HG03342 (cell line): ENCODE data around the gene CAMSAP1.

Source experiments
- ATAC-seq: cut with Tn5 transposase; IDR thresholded peaks from one replicate; pipeline ENCODE4 v1.9.1; 2021; ENCODE audit warnings: mild to moderate bottlenecking, moderate library complexity; ENCODE audit not compliant: unreplicated experiment

Gene CAMSAP1

DNA sequence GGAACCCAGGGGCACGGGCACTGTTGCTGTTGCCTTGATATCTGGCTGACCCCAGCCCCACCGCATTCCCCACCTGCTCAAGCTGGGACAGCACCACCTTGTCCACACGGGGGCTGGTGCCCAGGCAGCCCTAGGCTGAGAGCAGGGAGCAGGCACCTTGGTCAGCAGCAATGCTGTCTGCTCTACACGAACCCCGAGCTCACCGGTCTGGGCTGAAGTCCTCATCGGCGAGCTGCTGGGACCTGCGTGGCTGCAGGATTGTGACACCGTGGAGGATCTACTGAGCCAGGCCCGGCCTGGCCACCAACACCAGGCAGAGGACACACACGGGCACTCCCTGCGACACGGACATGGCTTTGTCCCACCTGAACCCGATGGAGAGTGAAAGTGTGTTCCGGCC is 127.3 kb downstream of the CAMSAP1 start:
- no peak for ATAC-seq

DNA sequence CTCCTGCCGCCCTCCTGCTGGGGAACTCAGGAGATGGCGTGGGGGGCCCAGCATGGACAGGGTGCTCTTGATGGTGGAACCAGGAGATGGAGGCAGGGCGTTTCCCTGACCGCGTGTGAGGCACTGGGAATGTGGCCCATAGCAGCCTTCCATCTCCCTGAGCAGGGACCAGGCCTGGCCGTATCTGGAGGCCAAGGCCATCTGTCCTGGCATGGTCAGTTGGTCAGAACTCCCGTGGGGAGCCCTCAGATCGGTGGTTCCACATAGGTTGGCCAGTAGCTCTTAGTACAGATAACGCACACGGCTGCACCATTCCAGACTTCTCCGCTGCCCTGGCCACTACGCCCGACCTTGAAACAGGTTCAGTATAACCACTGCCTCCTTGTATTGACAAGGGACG is 127.8 kb downstream of the CAMSAP1 start:
- no peak for ATAC-seq

DNA sequence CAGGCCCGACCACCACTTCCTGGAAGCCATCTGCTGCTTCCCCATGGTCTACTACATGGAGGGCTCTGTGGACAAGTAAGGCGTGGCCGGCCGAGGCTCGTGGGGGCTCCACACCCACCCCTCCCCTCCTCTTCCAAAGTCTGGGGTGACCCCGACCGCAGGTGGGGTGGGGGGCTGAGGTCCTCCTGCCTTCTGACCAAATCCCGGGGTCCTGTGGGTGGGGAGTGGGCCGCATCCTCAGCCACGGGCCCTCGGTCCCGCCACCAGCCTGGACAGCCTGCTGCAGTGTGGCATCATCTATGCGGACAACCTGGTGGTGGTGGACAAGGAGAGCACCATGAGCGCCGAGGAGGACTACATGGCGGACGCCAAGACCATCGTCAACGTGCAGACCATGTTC is 128.9 kb downstream of the CAMSAP1 start:
- ATAC-seq, result no peak

DNA sequence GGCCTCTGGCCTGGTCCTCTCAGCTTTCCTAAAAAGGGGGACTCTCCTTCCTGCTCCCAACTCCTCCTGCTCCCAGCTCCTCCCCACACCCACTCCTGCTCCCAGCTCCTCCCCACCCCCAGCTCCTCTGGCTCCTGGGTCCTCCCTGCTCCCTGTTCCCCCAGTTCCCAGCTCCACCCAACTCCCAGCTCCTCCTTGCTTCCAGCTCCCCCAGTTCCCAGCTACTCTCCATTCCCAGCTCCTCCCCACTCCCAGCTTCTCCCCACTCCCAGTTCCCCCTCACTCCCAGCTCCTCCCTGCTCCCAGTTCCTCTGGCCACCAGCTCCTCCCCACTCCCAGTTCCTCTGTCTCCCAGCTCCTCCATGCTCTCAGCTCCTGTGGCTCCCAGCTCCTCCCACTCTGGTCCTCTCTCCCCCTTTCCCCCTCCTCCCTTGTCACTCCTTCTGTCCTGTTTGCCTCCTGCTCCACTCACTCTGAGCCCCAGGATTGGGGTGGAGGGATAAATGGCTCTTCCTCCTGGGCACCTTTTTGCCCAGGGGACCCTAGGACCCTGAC is 129.6 kb downstream of the CAMSAP1 start:
- ATAC-seq, result no peak

DNA sequence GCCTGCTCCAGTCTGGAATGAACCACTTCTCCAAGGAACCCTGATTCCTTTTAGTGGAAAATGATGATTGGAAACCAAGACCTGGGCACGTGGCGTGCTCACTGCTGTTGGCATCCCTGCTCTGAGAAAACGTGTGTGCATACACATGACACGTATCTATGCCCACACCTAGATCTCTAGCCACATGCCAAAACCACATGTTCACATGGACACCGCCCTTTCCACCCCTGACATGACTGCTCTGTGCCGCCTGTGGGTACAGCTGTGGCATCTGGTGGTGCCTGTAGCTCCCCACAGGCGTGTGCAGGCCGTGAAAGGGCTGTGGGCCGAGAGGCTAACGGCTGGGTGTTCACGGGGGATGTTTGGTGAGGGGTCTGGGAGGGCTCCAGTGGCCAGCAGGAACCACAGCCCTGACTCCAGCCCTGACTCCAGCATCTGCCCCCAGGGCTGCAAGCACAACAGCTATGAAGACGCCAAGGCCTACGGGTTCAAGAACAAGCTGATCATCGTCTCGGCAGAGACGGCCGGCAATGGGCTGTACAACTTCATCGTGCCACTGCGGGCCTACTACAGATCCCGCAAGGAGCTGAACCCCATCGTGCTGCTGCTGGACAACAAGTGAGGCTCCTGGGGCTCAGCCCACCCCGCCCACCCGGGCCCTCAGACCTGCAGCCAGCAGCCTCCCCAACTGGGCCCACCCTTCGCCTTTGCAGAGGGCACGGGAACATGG is 130.3 kb downstream of the CAMSAP1 start:
- ATAC-seq, result no peak

DNA sequence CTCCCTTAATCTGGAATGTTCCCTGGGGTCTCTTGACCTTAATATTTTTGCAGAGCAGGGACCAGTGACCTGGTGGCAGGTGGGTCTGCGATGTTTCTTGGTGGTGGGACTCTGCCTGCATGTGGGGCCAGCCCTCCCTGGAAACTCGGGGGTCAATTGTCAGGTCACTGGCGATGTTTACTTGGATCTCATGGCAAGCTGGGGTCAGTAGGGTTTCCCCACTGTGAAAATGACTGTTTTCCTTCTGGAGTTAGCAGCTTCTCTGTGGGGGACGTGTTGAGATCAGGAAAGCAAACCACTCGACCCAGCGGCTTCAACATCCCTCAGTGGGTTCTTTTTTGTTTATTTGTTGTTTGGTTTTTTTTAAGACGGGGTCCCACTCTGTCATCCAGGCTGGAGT is 131.4 kb downstream of the CAMSAP1 start:
- ATAC-seq, result no peak

DNA sequence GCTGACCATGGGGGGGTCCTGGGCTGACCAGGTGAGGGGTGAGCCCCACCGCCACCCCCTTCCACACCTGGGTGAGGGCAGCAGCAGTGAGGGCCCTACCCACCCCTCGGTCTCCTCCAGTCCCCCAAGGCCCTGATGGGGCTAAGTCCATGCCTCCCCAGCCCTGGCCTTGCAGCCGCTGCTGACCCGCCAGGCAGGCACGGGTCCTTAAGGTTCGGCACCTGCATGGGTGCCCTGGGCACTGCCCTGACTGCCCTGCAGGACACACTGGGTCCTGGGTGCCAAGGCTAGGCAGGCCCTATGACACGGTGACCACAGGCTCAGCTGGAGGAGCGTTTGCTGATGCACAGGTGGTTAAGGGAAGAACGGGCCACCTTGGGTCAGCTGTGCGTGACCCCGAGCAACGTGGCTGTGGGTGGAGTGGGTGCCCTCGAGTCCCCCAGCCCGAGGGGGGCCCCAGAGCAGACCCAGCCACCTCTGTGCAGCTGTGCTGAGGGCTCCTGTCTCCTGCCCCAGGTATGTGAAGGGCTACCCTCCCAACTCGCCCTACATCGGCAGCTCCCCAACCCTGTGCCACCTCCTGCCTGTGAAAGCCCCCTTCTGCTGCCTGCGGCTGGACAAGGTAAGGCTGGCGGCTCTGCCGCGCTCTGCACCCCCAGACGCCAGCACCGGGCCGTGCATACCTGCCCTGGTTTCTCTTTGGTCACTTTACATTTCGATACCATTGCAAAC is 132.4 kb downstream of the CAMSAP1 start:
- no peak for ATAC-seq

DNA sequence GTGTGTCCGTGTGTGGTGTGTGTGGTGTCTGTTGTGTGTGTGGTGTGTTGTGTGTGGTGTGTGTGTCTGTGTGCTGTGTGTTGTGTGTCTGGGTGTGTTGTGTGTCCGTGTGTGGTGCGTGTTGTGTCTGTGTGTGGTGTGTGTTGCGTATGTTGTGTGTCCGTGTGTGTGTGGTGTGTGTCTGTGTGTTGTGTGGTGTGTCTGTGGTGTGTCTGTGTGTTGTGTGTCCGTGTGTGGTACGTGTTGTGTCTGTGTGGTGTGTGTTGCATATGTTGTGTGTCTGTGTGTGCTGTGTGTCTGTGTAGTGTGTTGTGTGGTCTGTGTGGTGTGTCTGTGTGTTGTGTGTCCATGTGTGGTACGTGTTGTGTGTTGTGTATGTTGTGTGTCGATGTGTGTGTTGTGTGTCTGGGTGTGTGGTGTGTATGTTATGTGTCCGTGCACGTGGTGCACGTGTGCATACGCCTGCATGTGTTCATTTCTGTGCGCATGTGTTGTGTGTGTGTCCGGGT is 133.1 kb downstream of the CAMSAP1 start:
- ATAC-seq, result no peak

DNA sequence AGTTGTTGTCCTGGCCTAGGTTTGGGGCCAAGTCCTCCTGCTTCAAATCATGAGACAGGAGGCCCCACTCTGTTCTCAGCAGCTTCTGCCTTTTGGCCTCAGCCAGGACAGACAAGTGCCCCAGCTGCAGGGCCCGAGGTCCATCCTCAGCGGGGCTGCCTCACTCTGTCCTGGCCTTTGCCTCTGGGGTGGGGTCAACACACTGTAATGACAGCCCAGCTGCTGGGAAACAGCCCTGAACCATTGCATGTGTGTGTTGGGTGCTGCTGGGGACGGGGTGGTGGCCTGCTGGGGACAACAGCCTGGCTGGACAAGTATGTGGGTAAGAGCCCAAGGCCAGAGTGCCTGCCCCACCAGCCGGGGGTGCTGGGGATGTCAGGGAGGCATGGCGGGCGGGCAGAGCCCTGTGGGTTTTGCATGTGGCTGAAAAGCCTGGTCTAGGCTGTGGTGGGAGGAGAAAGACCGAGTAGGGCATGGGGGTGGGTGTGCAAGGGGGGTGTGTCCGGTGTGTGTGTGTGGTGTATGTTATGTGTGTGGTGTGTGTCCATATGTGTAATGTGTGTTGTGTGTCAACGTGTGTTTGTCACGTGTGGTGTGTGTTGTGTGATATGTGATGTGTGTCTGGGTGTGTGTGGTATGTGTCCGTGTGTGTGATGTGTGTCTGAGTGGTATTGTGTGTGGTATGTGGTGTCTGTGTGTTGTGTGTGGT is 133.7 kb downstream of the CAMSAP1 start:
- ATAC-seq, result no peak

DNA sequence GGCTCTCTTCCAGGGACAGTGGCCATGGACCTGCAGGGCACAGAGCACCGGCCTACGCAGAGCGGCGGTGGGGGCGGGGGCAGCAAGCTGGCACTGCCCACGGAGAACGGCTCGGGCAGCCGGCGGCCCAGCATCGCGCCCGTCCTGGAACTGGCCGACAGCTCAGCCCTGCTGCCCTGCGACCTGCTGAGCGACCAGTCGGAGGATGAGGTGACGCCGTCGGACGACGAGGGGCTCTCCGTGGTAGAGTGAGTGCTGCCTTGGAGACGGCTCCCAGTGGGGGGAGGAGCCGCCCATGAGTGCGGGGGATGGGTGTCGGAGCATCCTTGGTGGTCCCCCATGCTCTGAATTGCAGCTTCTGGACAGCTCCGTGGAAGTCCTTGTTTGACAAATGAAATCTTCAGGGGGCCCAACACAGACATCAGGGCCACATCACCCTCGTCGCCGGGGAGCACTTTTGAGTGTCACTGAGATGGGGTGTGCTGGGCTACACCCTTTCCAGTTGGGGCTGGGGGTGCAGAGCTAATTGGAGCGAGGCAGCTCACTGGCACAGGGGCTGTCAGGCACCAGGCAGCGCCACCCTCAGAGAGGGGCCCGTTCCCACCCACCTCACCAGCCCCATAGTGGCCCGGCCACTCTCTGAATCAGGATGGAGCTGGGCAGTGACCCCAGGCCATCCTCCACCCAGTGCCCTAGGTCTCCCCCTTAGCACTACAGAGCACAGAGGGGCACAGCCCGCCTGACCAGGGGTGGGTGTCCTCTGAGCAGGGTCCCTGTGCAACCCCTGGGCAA is 134.4 kb downstream of the CAMSAP1 start:
- ATAC-seq, result no peak

DNA sequence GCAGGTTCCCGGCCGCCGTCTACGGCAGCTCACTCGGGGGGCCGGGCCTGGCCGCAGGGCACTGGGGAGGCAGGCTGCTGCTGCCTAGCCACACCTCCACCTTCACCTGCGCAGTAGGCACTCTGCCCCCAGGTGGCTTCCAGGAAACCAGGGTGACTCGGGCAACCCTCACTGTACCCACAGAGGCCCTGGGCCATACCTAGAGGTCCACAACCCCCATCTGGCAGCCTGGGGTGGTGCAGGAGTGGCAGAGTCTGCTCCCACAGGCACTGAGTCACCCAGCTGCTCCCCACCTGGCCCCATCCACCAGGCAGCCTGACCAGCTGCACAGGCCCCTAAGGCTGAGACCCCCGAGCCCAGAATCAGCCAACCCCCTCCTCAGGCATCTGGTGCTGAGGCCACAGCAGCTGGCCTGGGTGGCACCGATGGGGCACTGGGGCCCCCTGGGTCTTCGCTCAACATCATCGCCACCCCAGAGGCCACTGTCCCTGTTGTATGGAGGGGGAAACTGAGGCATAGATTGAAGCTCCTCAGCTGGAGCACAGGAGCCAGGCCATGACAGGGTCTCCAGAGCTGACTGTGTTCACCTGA is 135.2 kb downstream of the CAMSAP1 start:
- ATAC-seq, result no peak

DNA sequence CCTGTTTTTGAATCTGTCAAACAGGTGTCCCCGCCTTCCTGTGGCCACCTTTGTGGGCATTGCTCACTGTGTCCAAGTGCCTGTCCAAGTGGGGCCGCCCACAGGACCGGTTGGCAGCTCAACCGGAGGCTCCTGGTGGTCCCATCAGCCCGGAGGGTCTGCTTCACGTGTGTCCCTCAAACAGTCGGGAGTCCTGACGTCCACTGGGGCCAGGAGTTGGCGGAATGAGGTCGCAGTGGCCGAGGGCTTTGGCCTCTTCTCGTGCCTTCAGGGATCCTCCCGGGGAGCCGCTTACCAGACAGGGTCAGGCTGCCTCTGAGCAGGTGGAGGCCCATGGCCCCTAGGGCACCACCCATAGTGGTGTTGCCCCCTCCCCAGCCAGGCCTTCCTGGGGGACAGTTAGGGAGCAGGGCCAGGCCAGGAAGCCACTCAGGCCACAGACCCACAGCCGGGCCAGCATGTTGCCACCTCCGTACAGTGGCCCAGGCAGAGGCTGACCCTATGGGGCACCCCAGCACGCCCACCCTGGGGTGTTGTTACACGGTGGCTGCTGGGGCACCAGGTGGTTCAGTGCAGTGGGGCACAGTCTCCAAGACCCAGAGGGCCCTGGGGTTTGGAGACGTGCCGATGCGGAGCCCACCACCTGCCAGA is 135.8 kb downstream of the CAMSAP1 start:
- ATAC-seq, result no peak

DNA sequence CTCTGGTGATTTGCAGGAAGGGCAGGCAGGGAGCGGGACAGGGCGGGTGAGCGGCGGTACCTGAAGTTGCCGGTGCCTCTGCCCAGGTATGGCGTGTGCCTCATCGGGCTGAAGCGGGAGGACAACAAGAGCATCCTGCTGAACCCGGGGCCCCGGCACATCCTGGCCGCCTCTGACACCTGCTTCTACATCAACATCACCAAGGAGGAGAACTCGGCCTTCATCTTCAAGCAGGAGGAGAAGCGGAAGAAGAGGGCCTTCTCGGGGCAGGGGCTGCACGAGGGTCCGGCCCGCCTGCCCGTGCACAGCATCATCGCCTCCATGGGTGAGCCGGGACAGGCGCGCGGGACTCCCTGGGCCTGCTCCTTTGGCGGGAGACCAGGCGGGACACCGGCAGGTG is 136.6 kb downstream of the CAMSAP1 start:
- ATAC-seq, result no peak

DNA sequence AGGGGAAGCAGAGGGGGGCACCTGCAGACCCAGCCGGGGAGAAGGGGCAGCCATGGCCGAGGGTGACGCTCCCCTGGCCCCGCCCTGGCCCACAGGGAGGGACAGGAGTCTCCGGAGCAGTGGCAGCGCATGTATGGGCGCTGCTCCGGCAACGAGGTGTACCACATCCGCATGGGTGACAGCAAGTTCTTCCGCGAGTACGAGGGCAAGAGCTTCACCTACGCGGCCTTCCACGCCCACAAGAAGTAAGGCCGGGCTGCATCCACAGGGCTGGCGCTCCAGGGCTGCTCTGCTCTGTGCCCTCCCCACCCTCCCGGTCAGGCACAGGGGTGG is 137.2 kb downstream of the CAMSAP1 start:
- ATAC-seq, result no peak

DNA sequence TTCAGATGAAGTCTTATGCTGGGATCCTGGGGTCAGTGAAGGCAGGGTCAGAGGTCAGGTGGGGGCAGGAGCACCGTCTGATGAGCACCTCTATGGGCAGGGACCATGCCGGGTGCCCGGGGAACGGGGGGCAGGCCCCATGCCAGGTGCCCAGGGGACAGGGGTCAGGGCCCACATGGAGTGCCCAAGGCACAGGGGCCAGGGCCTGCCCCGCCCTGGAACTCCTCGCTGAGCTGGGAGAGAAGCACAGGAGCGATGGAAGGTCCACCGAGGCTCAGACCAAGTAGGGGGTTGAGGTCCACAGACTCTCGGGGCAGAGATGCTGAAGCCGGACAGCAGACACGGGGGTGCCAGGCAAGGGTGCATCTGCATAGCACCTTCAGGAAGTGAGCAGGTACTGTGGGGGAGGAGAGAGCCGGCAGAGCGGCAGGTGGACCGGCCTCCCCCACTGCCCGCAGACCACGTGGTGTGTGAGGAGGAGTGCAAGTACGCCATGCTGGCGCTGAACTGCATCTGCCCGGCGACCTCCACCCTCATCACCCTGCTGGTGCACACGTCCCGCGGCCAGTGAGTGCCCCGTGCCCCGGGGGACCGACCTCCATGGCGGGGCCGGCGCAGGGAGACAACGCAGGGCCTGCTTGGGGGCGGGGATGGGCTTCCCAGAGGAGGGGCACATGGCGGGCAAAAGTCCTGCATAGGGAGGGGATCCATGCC is 137.7 kb downstream of the CAMSAP1 start:
- ATAC-seq, result no peak

DNA sequence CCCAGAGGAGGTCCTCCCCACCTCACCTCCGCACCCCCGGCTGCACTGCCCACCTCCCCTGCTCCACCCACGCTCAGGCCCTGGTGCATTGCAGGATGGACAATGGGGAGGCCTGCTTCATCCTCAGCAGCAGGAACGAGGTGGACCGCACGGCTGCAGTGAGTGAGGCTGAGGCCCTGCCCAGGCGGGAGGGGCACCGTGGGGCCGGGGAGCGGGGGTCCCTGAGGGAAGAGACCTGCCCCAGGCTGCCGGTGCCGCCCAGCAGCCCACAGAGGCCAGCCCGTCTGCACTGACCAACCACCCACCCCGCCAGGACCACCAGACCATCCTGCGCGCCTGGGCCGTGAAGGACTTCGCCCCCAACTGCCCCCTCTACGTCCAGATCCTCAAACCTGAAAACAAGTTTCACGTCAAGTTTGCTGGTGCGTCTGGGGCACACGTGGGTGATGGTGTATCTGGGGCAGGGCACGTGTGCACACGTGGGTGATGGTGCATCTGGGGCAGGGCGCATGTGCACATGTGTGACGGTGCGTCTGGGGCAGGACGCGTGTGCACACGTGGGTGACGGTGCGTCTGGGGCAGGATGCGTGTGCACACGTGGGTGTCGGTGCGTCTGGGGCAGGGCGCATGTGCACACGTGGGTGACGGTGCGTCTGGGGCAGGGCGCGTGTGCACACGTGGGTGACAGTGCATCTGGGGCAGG is 138.7 kb downstream of the CAMSAP1 start:
- ATAC-seq, result no peak

DNA sequence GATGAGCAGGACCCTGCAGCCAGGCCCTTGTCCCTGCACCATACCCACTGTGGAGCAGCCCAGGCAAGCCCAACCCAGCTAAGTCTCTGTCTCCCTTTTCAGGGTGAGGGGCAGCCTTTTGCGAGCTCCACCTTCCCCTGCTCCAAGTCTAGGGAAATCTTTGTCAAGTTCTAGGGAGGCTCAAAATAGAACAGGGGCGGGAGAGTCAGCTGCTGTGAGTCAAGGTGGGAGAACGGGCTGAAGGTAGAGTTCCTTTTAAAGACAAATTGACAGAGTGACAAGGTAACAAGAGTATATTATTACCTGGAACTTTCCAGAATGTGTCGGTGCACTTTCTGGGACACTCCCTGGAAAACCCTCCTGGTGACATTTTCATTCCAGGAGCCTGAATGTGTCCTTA is 140.6 kb downstream of the CAMSAP1 start:
- ATAC-seq, result no peak

DNA sequence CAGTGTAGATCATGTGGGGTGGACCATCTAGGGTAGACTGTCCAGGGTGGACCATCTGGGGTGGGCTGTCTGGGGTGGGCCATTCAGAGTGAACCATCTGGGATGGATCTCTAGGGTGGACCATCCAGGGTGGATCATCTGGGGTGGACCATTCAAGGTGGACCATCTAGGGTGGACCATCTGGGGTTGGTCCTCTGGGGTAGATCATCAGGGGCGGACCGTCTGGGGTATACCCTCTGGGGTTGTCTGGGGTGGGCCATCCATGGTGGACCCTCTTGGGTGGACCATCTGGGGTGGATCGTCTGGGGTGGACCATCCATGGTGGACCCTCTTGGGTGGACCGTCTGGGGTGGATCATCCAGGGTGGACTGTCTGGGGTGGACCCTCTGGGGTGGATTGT is 141.1 kb downstream of the CAMSAP1 start:
- no peak for ATAC-seq

DNA sequence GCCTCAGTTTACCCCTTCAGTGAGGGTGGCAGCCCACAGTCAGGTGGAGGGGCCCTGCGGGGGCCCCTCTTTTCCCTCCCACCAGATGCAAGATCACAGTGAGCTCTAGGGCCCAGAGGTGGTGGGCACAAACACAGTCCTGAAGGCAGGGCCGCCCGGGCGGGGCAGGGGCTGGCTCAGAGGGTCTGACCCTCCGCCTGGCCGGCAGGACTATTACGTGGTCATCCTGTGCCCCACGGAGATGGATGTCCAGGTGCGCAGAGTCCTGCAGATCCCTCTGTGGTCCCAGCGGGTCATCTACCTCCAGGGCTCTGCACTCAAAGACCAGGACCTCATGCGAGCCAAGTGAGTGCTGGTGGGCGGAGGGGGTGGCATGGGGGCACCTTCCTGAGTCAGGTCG is 141.9 kb downstream of the CAMSAP1 start:
- ATAC-seq, result no peak
